H1 (cell line): Measurements from ENCODE around the gene FMNL2. TPM values are rescaled to one million over a fixed set of nuclear protein-coding genes. Genes with fewer than 3 reads are reported as not detected.

ENCODE experiments used
- CTCF ChIA-PET: fragments of 300-600 bp; sonication (Branson Sonifier 250); formaldehyde crosslinking; loops from one replicate; lab custom pipeline; 2021; ENCODE audit not compliant: partially characterized antibody; lab: Charles Lee
- POLR2A ChIA-PET: fragments of 300-600 bp; sonication (Branson Sonifier 250); formaldehyde crosslinking; loops from one replicate; lab custom pipeline; 2021; ENCODE audit warnings: inconsistent platforms; ENCODE audit not compliant: partially characterized antibody; lab: Charles Lee
- DNase-seq, 2 experiments: peaks; one replicate each; pipeline versions ENCODE4 v3.0.0 to v3.0.0-alpha.2; 2010 to 2022; ENCODE audit warnings: low spot score in 2 of 2, low read depth in 1 of 2, mixed read lengths in 1 of 2
- FAIRE-seq: peaks from 2 replicates; lab custom pipeline; 2011; peaks lifted over from hg19 to GRCh38; lab: Jason Lieb, UNC
- H2AFZ ChIP-seq: 2 replicates; pipeline ENCODE4 v1.8.1; 2012; ENCODE audit warnings: low read length, inconsistent platforms
- H2AK5ac ChIP-seq: 2 replicates; pipeline ENCODE4 v1.6.1; 2013; ENCODE audit warnings: low read depth, low read length
- H2BK120ac ChIP-seq: replicated peaks from 2 replicates; pipeline ENCODE3; 2013; ENCODE audit warnings: low read depth, low read length, inconsistent platforms
- H2BK12ac ChIP-seq: 2 replicates; pipeline ENCODE4 v1.6.1; 2013; ENCODE audit warnings: low read depth, low read length
- H2BK15ac ChIP-seq: 2 replicates; pipeline ENCODE4 v1.6.1; 2013; ENCODE audit warnings: low read length
- H2BK20ac ChIP-seq: 2 replicates; pipeline ENCODE4 v1.6.1; 2013; ENCODE audit warnings: low read length
- H2BK5ac ChIP-seq: 2 replicates; pipeline ENCODE4 v1.6.1; 2013; ENCODE audit warnings: low read depth, low read length
- H3K14ac ChIP-seq: 2 replicates; pipeline ENCODE4 v1.6.1; 2013; ENCODE audit warnings: inconsistent platforms; ENCODE audit not compliant: insufficient read length
- H3K18ac ChIP-seq: 2 replicates; pipeline ENCODE4 v1.6.1; 2013; ENCODE audit warnings: low read length; ENCODE audit errors: extremely low read depth
- H3K23ac ChIP-seq: 2 replicates; pipeline ENCODE4 v1.6.1; 2013; ENCODE audit warnings: inconsistent platforms; ENCODE audit not compliant: insufficient read length
- H3K23me2 ChIP-seq: 2 replicates; pipeline ENCODE4 v1.6.1; 2013; ENCODE audit warnings: low read depth, low read length
- H3K27ac ChIP-seq: 2 replicates; pipeline ENCODE4 v1.6.1; 2011; ENCODE audit warnings: low read depth, low read length, inconsistent platforms
- H3K27me3 ChIP-seq, 4 experiments: replicated peaks in 1 of 4; 1 replicate in 1 of 4; 2 replicates in 3 of 4; pipeline versions ENCODE4 v1.6.1 to v1.8.1; 2011 to 2013; ENCODE audit warnings: low read length in 3 of 4, mild to moderate bottlenecking in 3 of 4, inconsistent platforms in 2 of 4, mixed read lengths in 2 of 4, moderate library complexity in 1 of 4; ENCODE audit not compliant: control insufficient read depth in 3 of 4, insufficient read depth in 3 of 4; ENCODE audit errors: extremely low read depth in 1 of 4
- H3K36me3 ChIP-seq, 4 experiments: 2 replicates each; pipeline versions ENCODE4 v1.6.1 to v1.8.1; 2011 to 2013; ENCODE audit warnings: mild to moderate bottlenecking in 4 of 4, low read length in 3 of 4, moderate library complexity in 2 of 4, control low read depth in 1 of 4, inconsistent platforms in 1 of 4; ENCODE audit not compliant: insufficient read depth in 4 of 4, control insufficient read depth in 2 of 4
- H3K4ac ChIP-seq: replicated peaks from 2 replicates; pipeline ENCODE3; 2013; ENCODE audit warnings: low read length, low read depth, mixed read lengths, inconsistent platforms; ENCODE audit not compliant: insufficient read length
- H3K4me1 ChIP-seq, 4 experiments: replicated peaks in 1 of 4; 1 replicate in 1 of 4; 2 replicates in 3 of 4; pipeline versions ENCODE4 v1.6.1 to v1.8.1; 2011 to 2013; ENCODE audit warnings: low read length in 3 of 4, inconsistent platforms in 2 of 4, mixed read lengths in 1 of 4; ENCODE audit not compliant: insufficient read depth in 4 of 4, control insufficient read depth in 3 of 4
- H3K4me2 ChIP-seq, 2 experiments: 2 replicates each; pipeline versions ENCODE4 v1.6.1 to v1.8.1; 2011 to 2013; ENCODE audit warnings: low read depth in 2 of 2, low read length in 2 of 2, control low read depth in 1 of 2, inconsistent platforms in 1 of 2, mild to moderate bottlenecking in 1 of 2; ENCODE audit not compliant: insufficient read depth in 1 of 2
- H3K4me3 ChIP-seq, 4 experiments: fragments of 200-600, 300-600 bp in 1 of 4; sonication (generic), shearing (Covaris generic), sonication (Bioruptor Twin) in 1 of 4; 2 replicates each; pipeline versions ENCODE4 v1.5.1 to v1.8.1; 2011 to 2016; ENCODE audit warnings: low read length in 4 of 4, low read depth in 3 of 4, control low read depth in 2 of 4, inconsistent platforms in 2 of 4, mild to moderate bottlenecking in 2 of 4, mixed read lengths in 1 of 4, moderate library complexity in 1 of 4; ENCODE audit not compliant: insufficient read depth in 2 of 4; ENCODE audit errors: extremely low read depth in 1 of 4
- H3K56ac ChIP-seq: replicated peaks from 2 replicates; pipeline ENCODE3; 2013; ENCODE audit warnings: low read depth, mild to moderate bottlenecking, mixed read lengths, low read length, inconsistent platforms; ENCODE audit not compliant: insufficient read length
- H3K79me1 ChIP-seq: 2 replicates; pipeline ENCODE4 v1.6.1; 2013; ENCODE audit warnings: low read depth, low read length, control low read depth
- H3K79me2 ChIP-seq, 2 experiments: 2 replicates each; pipeline versions ENCODE4 v1.6.1 to v1.8.1; 2012 to 2013; ENCODE audit warnings: low read length in 2 of 2, mild to moderate bottlenecking in 2 of 2, inconsistent platforms in 1 of 2; ENCODE audit not compliant: insufficient read depth in 2 of 2, control insufficient read depth in 1 of 2
- H3K9ac ChIP-seq, 4 experiments: replicated peaks in 1 of 4; 1 replicate in 1 of 4; 2 replicates in 3 of 4; pipeline versions ENCODE4 v1.6.1 to v1.8.1; 2011 to 2013; ENCODE audit warnings: low read depth in 3 of 4, low read length in 3 of 4, control low read depth in 2 of 4, mild to moderate bottlenecking in 2 of 4, moderate library complexity in 2 of 4, inconsistent platforms in 1 of 4; ENCODE audit errors: extremely low read depth in 1 of 4
- H3K9me3 ChIP-seq, 2 experiments: 2 replicates each; pipeline versions ENCODE4 v1.6.1 to v1.8.1; 2012 to 2013; ENCODE audit warnings: mild to moderate bottlenecking in 2 of 2, moderate library complexity in 2 of 2, control low read depth in 1 of 2, inconsistent platforms in 1 of 2, low read depth in 1 of 2, low read length in 1 of 2, mixed read lengths in 1 of 2; ENCODE audit not compliant: insufficient read depth in 2 of 2
- H4K20me1 ChIP-seq, 2 experiments: replicated peaks in 1 of 2; 2 replicates each; pipeline versions ENCODE3 to v1.8.1; 2011 to 2013; ENCODE audit warnings: inconsistent platforms in 2 of 2, low read length in 2 of 2, mild to moderate bottlenecking in 1 of 2; ENCODE audit not compliant: insufficient read depth in 2 of 2, control insufficient read depth in 1 of 2
- H4K5ac ChIP-seq: 2 replicates; pipeline ENCODE4 v1.6.1; 2013; ENCODE audit warnings: low read length, low read depth, mixed read lengths, inconsistent platforms; ENCODE audit not compliant: insufficient read length
- H4K8ac ChIP-seq: 2 replicates; pipeline ENCODE4 v1.8.0; 2013; ENCODE audit warnings: mild to moderate bottlenecking, moderate library complexity, low read length, inconsistent platforms; ENCODE audit not compliant: insufficient read depth; ENCODE audit errors: extremely low read depth
- H4K91ac ChIP-seq: replicated peaks from 2 replicates; pipeline ENCODE3; 2013; ENCODE audit warnings: low read length, mixed read lengths, inconsistent platforms; ENCODE audit not compliant: insufficient read length
- CTBP2 ChIP-seq: IDR thresholded peaks from 2 replicates; pipeline ENCODE4 v1.7.0; 2011; ENCODE audit warnings: borderline replicate concordance, mild to moderate bottlenecking, moderate library complexity, mixed read lengths, low read length; ENCODE audit not compliant: insufficient read depth, insufficient read length
- RXRA ChIP-seq: IDR thresholded peaks from 2 replicates; pipeline ENCODE4 v1.6.1; 2011; ENCODE audit warnings: low read depth, mild to moderate bottlenecking, low read length, moderate library complexity; ENCODE audit not compliant: insufficient read depth
- WGBS, 2 experiments: shearing (Covaris generic) in 1 of 2; methylation state at CpG; one replicate each; pipeline versions ENCODE4 v1.1.6 to v1.1.7; 2013 to 2015; ENCODE audit warnings: low lambda C conversion rate in 2 of 2, mixed read lengths in 2 of 2, inconsistent platforms in 1 of 2, low coverage in 1 of 2, missing lambda C conversion rate in 1 of 2; ENCODE audit not compliant: insufficient replicate concordance in 2 of 2, insufficient coverage in 1 of 2, insufficient read length in 1 of 2; ENCODE audit errors: extremely low coverage in 1 of 2, missing lambda C conversion rate in 1 of 2; 5-methylcytosine and 5-hydroxymethylcytosine counted together
- polyA plus RNA-seq, 7 experiments: library from polyadenylated mRNA; depleted of rRNA in 3 of 7; stranded (reverse) in 5 of 7; unstranded in 2 of 7; fragments of >200 nt in 5 of 7; fragments of 200-250 nt in 2 of 7; gene quantifications; 1 replicate in 5 of 7; 2 replicates in 1 of 7; 4 replicates in 1 of 7; pipeline versions ENCODE4 v1.2.1 to v1.2.3, GENCODE V29; 2011 to 2013; ENCODE audit warnings: missing spikeins in 2 of 7, mixed read lengths in 2 of 7
- total RNA-seq: library from RNA; stranded (reverse); fragmentation: NEBNext Ultra II Directional; extraction: Animal tissue kit (Norgen Biotek cat#: 25700); gene quantifications from 2 replicates; pipeline ENCODE4 v1.2.1, GENCODE V29; 2021

FMNL2 gene
- total and polyA plus RNA-seq, 2 of the 8 experiments (the other 6 are each of a cell fraction or from before 2014, with no cell fraction given): 15.5 to 45.1 TPM

- Histone ChIP-seq H3K9me3 (no peaks in the 10 kb centered on the region), H3K23ac (no peak overlapping the region), H3K27me3 (no peaks in the 10 kb centered on the region), H4K91ac (no peak overlapping the region), H2BK20ac (no peak overlapping the region), H4K8ac (no peak overlapping the region), H3K4me1 (no peaks in the 10 kb centered on the region), H3K23me2 (0 out of 2 replicates have a peak, but pooled peaks cover 1% of the 10 kb centered on the region), H3K79me2 (no peaks in the 10 kb centered on the region), H4K5ac (no peak overlapping the region)
- no peak for DNase-seq
- POLR2A ChIA-PET: interaction anchor here (1.2 kb wide), 1 partner anchor 53 kb away, joined by 3 read pairs; the partner anchor contains the start of gene PRPF40A
- no peak for TF ChIP-seq CTBP2
- no peak for TF ChIP-seq RXRA
- TF ChIP-seq, all 59 proteins: peak for 0
- 90% methylated on average over 7 of the region's 7 CpGs; no CpG with 5 or more reads in 1 of the 2 experiments for WGBS, 2 experiments
- H2BK5ac ChIP-seq: no peak overlapping the region
- no peak overlapping the region for H3K27ac ChIP-seq
- no peak overlapping the region for H3K14ac ChIP-seq
- H3K4me2 ChIP-seq: no peak overlapping the region
- no peak overlapping the region for H2BK12ac ChIP-seq
- H3K36me3 ChIP-seq: peaks cover 30 to 99% (median 84%) of the 10 kb centered on the region in 4 experiments
- no peak overlapping the region for H3K56ac ChIP-seq
- H2BK120ac ChIP-seq: no peak overlapping the region
- no peak overlapping the region for H3K9ac ChIP-seq
- H3K18ac ChIP-seq: no peak overlapping the region
- CTCF ChIA-PET: interaction anchor here (2.0 kb wide), 1 partner anchor 29 kb away, joined by 6 read pairs; no protein-coding TSS in a partner anchor
- H2BK15ac ChIP-seq: no peak overlapping the region
- FAIRE-seq: no peak
- peaks cover 0 to 3% of the 10 kb centered on the region in 2 experiments for H4K20me1 ChIP-seq
- no peak overlapping the region for H3K4me3 ChIP-seq
- no peaks in the 10 kb centered on the region; the same call in 1 of the 2 replicates for H3K79me1 ChIP-seq
- H2AK5ac ChIP-seq: no peak overlapping the region
- H2AFZ ChIP-seq: no peak overlapping the region
- no peak overlapping the region for H3K4ac ChIP-seq
Measured at GRCh38 chr2:152664725-152665124, 329.8 kb downstream of the FMNL2 start.
